NCI-H2107 (cell line): ENCODE measurements around the gene TFAP2C.
"Not testable (repeated sequence)": the region's sequence is repeated elsewhere in the genome, so short reads cannot be mapped to it uniquely, and the experiment has no call there.

Experiments
- DNase-seq: peaks from one replicate; lab custom pipeline; 2025; lab: John Stamatoyannopoulos, UW

Gene TFAP2C

DNA sequence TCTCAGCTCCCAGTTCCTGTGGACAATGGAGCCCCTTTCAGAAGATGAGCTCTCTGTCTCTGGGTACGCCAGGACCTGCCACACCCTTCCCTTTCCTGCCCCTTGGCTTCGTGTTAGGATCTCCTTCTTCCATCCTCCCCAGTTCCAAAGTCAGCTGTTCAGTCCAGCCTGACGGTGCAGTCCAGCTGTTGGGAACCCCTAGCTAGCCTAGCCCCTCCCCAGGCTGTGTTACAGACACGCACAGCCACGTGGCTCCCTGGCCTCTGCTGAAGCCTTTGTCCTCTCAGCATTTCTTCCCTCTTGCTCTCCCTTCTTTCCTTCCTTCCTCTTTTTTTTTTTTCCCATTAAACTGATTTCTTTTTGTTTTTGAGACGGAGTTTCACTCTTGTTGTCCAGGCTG is 12.4 kb upstream of the TFAP2C start:
- no peak for DNase-seq

DNA sequence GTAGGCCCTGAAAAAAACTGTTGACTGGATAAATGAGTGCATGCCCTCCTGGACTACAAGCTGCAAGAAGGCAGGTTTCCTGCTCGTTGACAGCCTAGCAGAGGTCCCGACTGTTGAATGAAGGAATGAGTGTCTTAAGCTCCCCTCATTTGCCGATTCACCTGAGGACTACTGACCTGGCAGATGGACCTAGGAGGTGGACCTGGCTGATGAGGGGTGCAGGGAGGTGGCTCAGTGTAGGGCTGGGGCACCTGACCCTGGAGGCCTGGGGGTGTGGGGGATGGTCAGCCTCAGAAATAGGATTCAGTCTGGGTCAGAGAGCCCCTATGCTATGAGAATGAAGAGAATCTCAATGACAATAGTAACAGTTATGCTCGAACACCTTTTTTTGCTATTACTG is 11.6 kb upstream of the TFAP2C start:
- no peak for DNase-seq

DNA sequence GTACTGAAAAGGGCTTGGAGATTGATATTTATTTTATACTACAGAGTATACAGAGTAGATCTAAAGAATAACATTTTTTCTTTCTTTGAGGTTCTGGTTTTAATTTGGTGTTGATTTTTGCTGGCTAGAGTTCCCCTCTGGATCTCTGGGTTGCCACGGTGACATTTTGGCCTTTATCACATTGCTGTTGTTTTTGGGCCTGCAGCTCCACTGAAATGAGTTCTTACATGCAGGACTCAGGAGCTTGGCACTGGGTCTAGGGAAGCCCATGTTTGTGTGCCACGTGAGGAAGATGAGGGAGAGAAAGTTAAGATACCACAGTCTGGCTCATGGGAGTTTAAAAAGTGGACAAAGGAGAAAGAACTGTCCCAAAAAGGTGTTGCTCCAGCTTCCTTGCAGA is 7.4 kb upstream of the TFAP2C start:
- DNase-seq, result no peak

DNA sequence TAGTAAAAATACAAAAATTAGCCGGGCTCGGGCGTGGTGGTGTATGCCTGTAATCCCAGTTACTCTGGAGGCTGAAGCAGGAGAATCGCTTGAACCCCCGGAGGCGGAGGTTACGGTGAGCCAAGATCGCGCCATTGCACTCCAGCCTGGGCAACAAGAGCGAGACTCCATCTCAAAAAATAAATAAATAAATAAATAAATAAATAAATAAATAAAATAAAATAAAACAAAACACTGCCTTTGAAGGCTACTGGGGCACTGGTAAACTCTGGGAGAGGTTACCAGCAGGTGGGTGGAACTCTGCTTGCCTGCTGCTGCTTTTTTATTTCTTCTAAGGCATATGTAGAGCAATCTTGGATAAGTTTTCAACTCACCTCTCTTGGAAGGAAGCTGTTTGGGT is 5.2 kb upstream of the TFAP2C start:
- not testable (repeated sequence) for DNase-seq

DNA sequence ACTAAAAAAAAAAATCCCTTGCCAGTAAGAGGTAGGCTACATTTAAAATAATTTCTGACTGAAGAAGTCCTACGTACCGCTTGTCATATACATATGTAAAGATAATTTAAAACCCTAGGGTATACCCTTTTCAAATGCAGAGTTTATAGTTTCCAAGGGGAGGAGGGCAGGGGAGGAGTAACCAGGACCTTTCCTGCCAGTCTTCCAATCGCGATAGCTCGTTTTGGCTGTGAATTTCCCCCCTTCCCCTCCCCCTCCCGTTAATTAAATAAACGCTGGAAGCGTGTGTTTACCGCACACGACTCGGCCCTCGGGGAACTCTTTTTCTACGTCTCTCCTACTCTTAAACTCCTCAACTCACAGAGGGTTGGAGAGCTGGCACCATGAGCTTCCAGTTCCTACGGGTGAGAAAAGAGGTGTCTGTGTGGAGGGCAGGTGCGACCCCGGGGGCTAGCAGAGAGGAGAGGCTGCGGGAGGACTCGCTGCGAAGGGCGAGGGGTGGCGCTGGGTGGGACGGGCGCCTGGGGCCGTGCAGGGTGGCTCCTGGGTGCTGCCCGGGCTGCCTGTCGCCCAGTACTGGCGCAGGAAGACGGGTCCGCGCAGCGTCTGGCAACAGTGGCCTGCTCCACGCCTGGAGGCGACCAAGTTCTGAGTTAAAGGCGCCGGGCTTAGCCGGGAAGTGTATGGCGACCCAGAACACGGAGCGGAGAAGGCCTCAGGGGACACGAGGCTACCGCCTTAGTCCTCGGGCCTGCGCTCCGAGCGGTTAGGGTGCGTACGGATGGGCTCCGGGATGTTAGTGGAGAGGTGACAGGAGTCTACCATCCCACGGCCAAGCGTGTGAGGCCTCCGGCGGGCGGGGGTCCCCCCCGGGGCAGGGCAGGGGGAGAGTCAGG is 4.1 kb upstream of the TFAP2C start:
- no peak for DNase-seq

DNA sequence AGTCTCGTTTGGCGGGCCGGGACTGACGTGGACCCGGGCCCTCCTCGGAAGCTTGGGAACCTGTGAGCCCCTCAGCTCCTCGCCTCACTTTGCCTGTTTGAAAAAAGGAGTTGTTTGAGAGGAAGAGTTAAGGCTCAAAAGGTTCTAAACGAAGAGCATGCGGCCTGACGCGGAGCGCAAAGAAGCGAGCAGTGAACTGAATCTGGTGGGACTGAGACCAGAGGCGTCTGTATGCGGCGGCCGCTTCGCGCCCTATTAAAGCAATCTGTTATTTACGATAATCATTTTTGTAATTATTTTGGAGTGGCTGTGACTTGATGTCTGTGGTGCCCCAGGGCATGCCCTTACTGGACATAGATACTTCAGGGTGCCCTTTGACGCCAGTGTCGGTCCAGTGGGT is 3.3 kb upstream of the TFAP2C start:
- no peak for DNase-seq

DNA sequence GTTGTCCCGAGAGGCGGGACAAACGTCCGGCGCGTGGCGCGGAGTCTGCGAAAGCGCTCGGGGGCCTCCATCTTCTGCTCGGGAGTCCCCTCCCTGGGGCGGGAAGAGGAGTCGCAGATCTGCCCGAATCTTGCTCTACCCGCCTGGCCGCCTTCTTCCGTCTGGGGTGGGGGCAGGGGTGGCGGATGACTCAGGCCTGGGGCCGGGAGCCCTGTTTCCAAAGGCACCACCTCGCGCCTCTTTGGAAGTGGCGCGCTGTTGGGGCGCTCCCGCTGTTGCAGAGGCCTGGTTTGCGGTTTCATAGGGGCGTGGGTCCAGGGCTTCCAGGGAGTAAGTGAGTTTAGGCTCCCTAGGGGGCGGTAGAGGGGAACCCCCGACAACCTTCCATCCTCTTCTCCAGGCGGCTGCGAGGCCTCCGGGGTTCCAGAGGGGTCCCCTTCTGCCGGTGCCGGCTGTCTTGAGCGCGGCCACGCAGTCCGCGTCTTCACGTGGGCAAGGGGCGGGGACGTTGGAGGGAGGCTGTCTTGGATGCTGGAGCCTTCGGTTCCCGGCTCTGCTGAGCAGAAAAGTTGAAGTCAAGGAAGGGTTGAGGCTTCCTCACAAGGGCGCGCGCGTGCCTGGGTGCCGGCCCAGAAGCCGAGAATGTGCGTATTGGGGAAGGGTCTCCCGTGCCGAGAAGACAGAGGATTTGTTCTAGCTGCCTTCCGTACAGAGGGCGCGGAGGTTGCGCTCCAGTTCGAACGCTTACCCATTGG is 2.6 kb upstream of the TFAP2C start:
- DNase-seq, result no peak

DNA sequence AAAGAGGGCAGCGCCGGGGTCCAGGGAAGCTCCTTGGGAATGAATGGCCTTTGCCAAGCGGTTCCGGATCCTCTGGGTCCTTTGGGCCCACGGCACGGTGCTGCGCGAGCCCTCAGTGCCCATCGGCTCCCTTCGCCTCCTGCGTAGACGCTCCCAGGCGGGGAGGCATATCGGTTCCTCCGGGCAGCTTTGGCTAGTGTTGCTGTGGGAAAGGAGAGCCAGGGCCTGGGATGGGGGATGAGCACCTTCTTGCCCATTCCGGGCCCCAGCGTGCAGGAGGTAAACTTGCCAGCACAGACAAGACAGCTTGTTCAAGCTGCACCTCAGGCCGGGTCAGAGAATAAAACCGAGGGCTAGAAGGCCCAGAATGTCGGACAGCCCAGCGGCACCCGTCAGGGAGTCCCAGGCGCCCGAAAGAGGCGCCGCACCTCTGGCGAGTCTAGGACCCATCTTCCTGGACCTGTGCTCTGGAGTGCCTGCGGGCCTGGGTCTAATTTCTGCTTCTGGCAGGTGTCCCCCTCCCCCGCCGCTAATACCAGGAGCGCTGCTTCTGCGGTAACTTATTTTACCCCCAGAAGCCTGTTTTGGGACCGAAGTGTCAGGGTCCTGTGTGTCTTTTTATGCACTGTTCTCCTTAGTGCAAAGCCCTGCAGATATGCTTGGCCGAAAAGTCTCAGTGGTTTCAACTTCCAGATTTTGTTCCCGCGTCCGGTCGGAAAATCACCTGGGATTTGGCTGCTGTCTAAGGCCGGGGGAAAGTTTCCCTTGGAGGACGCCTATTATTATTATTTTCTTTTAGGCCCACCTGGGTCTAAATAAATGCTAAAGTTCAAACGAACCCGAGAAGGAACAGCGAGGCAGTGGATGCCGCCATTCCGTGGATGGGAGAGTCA is 1.7 kb upstream of the TFAP2C start:
- DNase-seq, result no peak

DNA sequence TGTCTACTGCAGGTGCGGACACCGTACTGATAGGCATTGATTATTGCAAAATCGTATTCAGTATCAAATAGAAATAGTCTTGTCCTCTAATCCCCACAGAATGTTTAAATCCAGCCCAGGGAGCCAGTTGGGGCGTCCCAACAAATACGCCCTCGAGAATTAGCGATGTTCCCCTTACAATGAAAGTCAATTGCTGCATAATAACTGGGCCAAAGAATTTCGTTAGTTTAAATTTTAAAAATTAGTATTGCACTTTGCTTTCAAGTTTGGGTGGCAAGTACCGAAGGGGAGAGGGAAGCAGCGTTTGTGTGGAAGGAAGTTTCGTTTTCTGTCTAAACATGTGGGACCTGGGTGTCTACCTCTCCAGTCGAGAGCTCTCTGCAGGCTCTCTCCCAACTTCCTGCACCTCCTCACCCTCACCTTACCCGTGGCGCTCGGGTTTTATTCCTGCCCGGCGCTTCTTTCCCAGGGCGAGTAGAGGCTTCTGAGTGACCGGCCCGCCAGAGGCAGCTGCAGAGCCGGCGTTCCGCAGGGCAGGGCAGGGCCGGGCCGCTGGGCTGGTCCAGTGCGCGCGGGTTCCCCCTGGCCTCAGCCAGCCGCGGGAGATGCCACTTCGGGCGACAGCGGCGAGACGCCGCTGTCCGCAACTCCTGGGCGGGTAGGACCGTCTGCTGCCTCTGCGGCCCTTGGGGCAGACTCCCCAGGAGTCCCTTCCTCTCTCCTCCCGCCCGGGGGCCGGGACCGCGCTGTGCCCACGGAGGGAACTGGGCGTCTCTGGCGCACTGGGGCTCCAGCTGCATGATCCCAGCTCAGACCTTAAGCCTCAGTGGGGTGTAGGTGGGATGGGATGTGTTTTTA is 862 bp upstream of the TFAP2C start:
- DNase-seq, result no peak

DNA sequence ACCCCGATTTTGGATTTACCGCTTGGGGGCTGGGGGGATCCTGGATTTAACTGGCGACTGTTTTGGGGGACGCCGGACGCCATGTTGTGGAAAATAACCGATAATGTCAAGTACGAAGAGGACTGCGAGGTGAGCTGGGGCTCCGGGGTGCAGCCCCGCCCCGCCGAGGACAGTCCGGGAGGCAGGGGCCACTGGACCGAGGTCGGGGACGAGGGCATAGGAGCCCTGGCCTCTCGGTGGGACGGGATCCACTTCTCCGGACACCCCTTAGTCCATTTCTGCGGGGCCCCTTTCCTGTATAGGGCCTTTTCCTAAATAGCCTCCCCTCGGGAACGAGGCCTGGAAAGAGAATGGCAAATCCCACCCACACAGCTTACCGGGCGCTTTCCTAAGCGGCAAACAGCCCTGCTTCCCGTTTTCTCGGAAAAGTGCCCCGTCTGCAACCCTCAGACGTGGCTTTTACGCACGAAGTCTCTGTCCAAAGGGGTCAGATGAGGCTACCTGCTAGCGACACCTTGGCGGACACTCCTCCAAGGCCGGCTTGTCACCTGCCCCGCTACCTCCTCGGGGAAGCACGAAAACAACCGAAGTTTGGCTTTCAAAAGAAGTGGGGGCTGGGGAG is 469 bp downstream of the TFAP2C start:
- no peak for DNase-seq

DNA sequence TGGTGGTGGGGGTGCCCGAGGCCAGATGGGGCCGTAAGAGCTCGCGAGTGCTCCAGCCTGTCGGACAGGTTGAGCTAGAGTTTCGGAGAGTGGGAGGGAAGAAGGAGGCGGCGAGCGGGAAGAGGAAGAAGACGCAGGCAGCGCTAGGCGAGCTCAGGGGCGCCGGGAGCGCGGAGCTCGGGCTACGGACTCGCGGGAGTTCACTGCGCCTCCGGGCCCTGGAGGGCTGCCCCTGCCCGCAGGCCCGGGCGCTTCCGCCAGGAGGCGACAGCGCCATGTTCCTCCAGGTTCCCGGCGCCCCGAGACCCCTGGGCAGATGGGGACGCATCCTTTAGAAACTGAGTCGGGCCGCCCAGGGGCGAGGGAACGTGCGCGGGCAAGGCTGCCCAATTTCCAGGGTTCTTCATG is 984 bp downstream of the TFAP2C start:
- no peak for DNase-seq

DNA sequence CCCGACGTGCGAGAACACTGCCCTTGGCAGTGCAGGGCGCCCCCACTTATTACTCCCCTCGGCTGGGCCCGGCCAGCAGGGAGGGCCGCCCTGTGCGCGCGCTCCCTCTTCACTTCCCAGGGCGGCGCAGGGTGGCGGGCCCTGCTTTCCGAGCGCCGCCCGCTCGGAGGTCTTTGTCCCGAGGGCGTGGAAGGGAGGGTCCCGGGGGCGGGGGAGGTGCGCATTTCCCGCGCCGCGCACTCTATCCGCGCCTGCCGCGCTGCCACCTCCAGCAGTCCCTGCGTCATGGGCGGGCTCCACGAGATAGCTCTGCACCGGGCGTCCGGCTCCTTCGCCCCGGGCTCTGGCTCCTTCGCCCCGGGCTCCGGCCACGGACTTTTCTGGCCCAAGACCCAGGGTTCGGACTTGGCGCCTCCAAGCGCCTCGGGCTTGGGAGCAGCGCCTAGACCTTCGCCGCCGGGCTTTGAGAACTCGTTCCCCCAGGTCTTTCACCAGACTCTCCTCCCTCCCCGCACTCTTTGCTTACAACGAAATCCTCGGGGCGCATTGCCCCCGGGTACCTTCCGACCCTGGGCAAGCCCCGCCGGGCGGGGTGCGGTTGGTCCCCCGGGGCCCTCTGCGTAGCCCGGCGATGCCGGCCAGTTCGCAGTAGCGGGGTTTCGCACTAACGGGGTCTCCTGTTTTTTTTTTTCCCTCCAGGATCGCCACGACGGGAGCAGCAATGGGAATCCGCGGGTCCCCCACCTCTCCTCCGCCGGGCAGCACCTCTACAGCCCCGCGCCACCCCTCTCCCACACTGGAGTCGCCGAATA is 1.6 kb downstream of the TFAP2C start:
- no peak for DNase-seq

DNA sequence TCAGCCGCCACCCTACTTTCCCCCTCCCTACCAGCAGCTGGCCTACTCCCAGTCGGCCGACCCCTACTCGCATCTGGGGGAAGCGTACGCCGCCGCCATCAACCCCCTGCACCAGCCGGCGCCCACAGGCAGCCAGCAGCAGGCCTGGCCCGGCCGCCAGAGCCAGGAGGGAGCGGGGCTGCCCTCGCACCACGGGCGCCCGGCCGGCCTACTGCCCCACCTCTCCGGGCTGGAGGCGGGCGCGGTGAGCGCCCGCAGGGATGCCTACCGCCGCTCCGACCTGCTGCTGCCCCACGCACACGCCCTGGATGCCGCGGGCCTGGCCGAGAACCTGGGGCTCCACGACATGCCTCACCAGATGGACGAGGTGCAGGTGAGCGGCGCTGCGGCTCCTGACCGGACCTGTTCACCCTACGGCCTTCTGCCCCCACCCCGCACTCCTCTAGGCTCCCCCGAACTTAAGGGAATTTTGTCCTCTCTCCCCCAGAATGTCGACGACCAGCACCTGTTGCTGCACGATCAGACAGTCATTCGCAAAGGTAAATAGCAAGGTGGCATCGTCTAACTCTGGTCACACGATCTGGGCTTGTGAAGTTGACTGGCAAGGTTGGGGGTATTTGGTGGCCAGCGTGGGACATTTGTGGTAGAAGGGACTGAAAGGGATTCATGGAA is 2.3 kb downstream of the TFAP2C start:
- DNase-seq, result no peak

DNA sequence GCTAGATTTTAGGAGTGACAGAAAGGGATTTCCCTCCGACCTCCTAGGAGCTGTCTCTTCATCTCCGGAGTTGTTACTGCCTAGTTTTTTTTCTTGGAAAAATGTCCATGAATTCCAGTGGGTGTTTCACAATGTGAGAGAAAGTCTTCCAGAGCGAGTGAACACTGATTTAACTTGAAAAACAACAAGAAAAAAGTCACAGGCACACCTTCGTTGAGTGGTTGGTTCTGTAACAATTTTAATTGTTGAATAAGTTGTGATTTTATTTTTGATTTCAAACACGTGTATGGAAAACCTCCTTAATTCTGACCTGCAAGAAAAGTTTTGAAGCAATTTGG is 2.9 kb downstream of the TFAP2C start:
- no peak for DNase-seq

DNA sequence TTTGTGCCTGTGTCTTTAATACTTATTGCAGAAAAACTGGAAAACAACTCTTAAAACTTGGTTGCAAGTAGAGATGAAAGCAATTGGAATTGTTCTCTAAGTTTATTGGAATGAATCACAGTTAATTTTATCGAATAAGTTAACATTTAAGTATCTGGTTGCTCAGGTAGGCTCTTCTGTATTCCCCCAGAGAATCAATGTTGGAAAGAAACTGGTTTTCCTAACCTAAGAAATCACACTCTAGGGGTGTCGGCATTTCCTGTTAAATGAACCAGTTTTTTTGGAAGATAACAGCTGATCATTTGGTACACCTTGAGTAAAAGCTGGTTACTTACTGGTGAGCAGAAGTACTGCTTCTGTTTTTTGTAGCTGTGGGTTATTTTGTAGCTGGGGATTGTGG is 5.2 kb downstream of the TFAP2C start:
- DNase-seq, result no peak

DNA sequence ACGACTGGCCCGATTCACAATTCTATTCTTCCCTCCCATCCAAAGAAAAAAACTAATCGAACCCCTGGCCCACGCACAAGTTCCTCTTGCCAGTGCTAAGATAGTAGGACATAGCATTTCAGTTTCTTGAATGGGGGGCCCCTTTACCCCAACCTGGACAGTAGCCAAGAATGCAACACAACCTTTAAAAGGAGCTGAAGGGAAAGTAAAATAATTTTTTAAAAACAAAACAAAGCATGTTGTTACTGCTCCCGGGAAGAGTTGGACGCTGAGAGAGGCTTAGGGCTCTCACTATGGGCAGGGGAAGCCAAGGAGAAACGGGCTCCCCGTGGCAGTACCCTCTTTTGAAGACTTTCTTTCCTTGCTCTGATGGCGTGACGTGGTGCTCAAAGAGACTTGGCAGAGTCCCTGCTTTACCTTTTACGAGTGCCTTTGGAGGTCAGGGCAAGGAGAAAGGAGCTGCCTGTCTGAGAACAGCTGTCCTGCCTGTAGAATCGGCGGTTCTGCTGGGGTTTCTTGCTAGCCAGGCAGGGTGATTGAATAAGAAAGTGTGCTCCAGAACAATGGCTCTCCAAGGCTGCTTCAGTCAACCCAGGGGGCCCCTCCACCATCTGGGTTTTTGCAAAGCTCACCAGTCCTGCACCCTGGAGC is 5.8 kb downstream of the TFAP2C start:
- DNase-seq, result no peak

DNA sequence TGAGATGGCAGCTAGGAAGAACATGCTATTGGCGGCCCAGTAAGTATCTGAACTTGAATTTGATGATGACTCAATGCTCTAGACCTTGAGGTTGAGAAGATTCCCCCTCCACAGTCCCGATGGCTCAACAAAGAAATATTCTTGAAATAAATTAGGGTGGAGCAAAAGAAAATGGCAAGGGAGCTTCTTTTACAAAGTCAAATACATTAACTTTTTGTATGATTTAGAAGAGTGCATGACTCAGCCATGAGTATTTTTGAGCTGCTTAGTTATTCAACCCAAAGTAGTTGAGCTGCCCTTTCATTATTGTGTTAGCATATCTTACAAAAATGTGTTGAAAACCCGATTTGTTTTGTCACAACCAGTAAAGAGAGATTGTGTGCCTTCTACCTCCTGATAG is 7.6 kb downstream of the TFAP2C start:
- no peak for DNase-seq

DNA sequence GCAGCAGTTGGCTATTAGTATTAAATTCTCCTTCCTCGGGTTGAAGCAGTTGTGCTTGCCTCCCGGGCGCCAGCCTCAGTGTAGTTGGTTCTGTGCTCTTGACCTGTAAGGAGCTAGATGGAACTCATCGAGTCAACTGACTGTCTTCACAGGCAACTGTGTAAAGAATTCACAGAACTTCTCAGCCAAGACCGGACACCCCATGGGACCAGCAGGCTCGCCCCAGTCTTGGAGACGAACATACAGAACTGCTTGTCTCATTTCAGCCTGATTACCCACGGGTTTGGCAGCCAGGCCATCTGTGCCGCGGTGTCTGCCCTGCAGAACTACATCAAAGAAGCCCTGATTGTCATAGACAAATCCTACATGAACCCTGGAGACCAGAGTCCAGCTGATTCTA is 8.5 kb downstream of the TFAP2C start:
- DNase-seq, result no peak

DNA sequence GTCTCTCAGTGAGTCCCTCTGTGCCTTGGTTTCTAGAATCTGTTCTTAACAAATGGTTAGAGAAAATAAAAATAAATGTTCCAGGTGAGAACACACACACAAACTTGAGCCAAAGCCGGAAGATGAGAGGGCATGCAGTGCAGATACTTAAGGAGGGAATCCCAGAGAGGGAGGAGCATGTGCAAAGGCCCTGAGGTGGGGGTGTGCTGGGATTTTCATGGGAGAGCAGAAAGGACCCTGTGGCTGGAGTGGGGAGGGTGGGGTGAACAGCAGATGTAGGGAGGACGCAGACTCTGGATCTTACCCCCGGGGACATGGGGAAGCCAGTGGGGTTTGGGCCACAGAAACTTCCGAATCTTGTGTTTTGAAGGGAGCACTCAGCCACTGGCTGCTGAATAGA is 17.5 kb downstream of the TFAP2C start:
- DNase-seq, result no peak
